ENCODE results near the gene BNC2. TPM values are rescaled to one million over a fixed set of nuclear protein-coding genes. Genes with fewer than 3 reads are reported as not detected.

Gene BNC2
- total RNA-seq, 1 experiment from 2014 or later, result 11.7 TPM

DNA sequence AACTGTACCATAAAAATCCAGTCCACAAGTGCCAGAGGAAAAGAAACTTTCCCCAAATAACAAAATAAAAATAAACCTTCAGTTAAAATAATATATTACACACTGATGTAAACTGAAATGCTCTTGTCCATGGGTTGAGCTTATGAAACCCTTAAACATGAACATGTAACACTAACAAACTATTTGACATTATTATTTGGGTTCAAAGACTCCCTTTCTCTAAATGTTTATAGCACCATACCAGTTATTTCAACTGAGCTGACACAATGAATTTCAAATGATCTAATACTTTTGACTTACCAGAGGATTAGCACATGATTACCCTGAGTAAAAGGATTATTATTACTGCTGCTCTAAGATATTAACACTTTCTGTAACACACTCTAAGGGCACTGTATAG is 251.1 kb downstream of the BNC2 start:
- POLR2A ChIA-PET (ENCODE audit: unreplicated experiment), result no interaction called here
- TF ChIP-seq CTCF (conservative IDR thresholded peaks at IDR 0.05; ENCODE audit: low read depth, low read length) (no peak), EZH2 (IDR thresholded peaks at IDR 0.05; ENCODE audit: low read length, unreplicated experiment) (no peak), EZH2phosphoT487 (IDR thresholded peaks at IDR 0.05; ENCODE audit: borderline replicate concordance, low read length) (no peak)
- Histone ChIP-seq H2AFZ (ENCODE audit: low read length) (no peak overlapping the region), H3K4me1 (ENCODE audit: insufficient read depth, low read length) (no peaks in the 10 kb centered on the region), H3K9me2 (replicated peaks; ENCODE audit: low read length) (no peaks in the 10 kb centered on the region), H3K4me2 (ENCODE audit: low read length) (no peak overlapping the region), H3K36me3 (ENCODE audit: low read depth, low read length) (no peaks in the 10 kb centered on the region), H3K9ac (ENCODE audit: low read length) (no peak overlapping the region), H3K4me3 (ENCODE audit: low read length) (no peak overlapping the region), H3K27ac (ENCODE audit: low read length) (no peak overlapping the region), H3K9me3 (ENCODE audit: low read length) (no peaks in the 10 kb centered on the region), H3K79me2 (ENCODE audit: low read length) (no peaks in the 10 kb centered on the region), H4K20me1 (ENCODE audit: low read length) (no peaks in the 10 kb centered on the region), H3K27me3 (ENCODE audit: low read length) (no peaks in the 10 kb centered on the region), H3F3A (ENCODE audit: low read length, unreplicated experiment) (no peaks in the 10 kb centered on the region)
- intact Hi-C loops (cut with micrococcal nuclease), result no loop called here
- DNase-seq, result no peak
- ATAC-seq, result no peak
- BruUV-seq (replicated peaks), result no TSS peak
- CTCF ChIA-PET, result no interaction called here

DNA sequence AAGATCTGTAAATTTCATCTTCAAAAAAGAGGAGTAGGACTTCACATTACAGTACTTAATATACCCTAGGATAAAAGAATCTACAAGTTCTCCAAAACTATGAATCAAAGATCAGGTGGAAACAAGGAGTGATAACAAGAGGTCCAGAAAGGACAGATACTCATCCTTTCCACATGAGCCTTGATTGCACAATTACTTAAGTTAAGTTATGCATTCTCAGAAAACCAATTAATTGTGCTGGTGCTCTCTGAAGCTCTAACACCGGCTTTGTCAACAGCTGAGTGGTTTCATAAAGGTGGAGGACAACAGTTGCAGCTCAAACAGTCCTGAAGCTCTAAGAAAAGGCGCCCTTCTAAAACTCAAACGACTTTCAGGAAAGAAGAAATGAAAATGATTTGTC is 251.9 kb downstream of the BNC2 start:
- no peak for ATAC-seq
- H3K4me2 ChIP-seq (ENCODE audit: low read length), result no peak overlapping the region

GRCh38 chr9:16616686-16617085 is 253.8 kb downstream of the BNC2 start:
- Histone ChIP-seq H3K9me3 (ENCODE audit: low read length) (no peaks in the 10 kb centered on the region), H3K9me2 (replicated peaks; ENCODE audit: low read length) (no peaks in the 10 kb centered on the region), H4K20me1 (ENCODE audit: low read length) (no peaks in the 10 kb centered on the region), H3K79me2 (ENCODE audit: low read length) (no peaks in the 10 kb centered on the region), H3K27ac (ENCODE audit: low read length) (no peak overlapping the region), H3F3A (ENCODE audit: low read length, unreplicated experiment) (no peaks in the 10 kb centered on the region), H2AFZ (ENCODE audit: low read length) (no peak overlapping the region), H3K4me1 (ENCODE audit: insufficient read depth, low read length) (no peaks in the 10 kb centered on the region), H3K27me3 (ENCODE audit: low read length) (no peaks in the 10 kb centered on the region), H3K9ac (ENCODE audit: low read length) (no peak overlapping the region), H3K4me3 (ENCODE audit: low read length) (no peak overlapping the region), H3K36me3 (ENCODE audit: low read depth, low read length) (no peaks in the 10 kb centered on the region), H3K4me2 (ENCODE audit: low read length) (no peak overlapping the region)
- no TSS peak for BruUV-seq (replicated peaks)
- intact Hi-C loops (cut with micrococcal nuclease), result no loop called here
- TF ChIP-seq EZH2phosphoT487 (IDR thresholded peaks at IDR 0.05; ENCODE audit: borderline replicate concordance, low read length), result no peak
- DNase-seq (no peak), ATAC-seq (no peak)
- CTCF ChIA-PET, result no interaction called here
- POLR2A ChIA-PET (ENCODE audit: unreplicated experiment), result no interaction called here

More for the DNA sequence above, 251.9 kb downstream of the BNC2 start:
- Histone ChIP-seq H3F3A (ENCODE audit: low read length, unreplicated experiment) (no peaks in the 10 kb centered on the region), H3K79me2 (ENCODE audit: low read length) (no peaks in the 10 kb centered on the region), H3K4me3 (ENCODE audit: low read length) (no peak overlapping the region), H3K9ac (ENCODE audit: low read length) (no peak overlapping the region), H3K9me3 (ENCODE audit: low read length) (no peaks in the 10 kb centered on the region), H3K36me3 (ENCODE audit: low read depth, low read length) (no peaks in the 10 kb centered on the region), H3K9me2 (replicated peaks; ENCODE audit: low read length) (no peaks in the 10 kb centered on the region), H3K27ac (ENCODE audit: low read length) (no peak overlapping the region), H3K4me1 (ENCODE audit: insufficient read depth, low read length) (no peaks in the 10 kb centered on the region), H3K27me3 (ENCODE audit: low read length) (no peaks in the 10 kb centered on the region), H4K20me1 (ENCODE audit: low read length) (no peaks in the 10 kb centered on the region), H2AFZ (ENCODE audit: low read length) (no peak overlapping the region)
- intact Hi-C loops (cut with micrococcal nuclease), result no loop called here
- no TSS peak for BruUV-seq (replicated peaks)
- no peak for TF ChIP-seq EZH2phosphoT487 (IDR thresholded peaks at IDR 0.05; ENCODE audit: borderline replicate concordance, low read length)
- TF ChIP-seq EZH2 (IDR thresholded peaks at IDR 0.05; ENCODE audit: low read length, unreplicated experiment), result no peak
- TF ChIP-seq CTCF (conservative IDR thresholded peaks at IDR 0.05; ENCODE audit: low read depth, low read length), result no peak
- CTCF ChIA-PET, result no interaction called here
- POLR2A ChIA-PET (ENCODE audit: unreplicated experiment), result no interaction called here
- DNase-seq, result no peak
